WI38 (cell line): Measurements from ENCODE around the gene BAX.
"Not testable (repeated sequence)": the region's sequence is repeated elsewhere in the genome, so short reads cannot be mapped to it uniquely, and the experiment has no call there.

Source experiments
- H3K4me3 ChIP-seq: 2 replicates; pipeline ENCODE4 v1.5.1; 2011; ENCODE audit warnings: low read depth, mild to moderate bottlenecking, control low read depth, low read length
- TF ChIP-seq, protein P1 (sequence below): IDR thresholded peaks from 2 replicates; pipeline ENCODE4 v1.5.1; 2012; ENCODE audit warnings: low read depth, mild to moderate bottlenecking, control low read depth, low read length

BAX gene

DNA sequence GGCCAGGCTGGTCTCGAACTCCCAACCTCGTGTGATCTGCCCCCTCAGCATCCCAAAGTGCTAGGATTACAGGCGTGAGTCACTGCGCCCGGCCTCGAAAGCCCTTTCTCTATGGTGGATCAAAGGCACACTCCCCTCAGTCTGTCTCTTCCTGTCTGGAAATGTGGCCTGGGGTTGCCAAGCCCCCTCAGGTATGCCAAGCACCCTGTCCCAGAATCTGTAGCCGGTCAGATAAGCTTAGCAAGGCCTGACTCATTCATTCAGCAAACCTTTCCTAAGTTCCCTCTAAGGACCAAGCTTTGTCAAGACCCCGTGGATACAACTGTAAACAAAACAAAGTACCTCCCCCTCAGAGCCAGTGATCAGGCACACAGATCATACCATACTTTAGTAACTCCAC is 40.5 kb upstream of the BAX start:
- no peak overlapping the region for H3K4me3 ChIP-seq
- TF ChIP-seq, protein P1, sequence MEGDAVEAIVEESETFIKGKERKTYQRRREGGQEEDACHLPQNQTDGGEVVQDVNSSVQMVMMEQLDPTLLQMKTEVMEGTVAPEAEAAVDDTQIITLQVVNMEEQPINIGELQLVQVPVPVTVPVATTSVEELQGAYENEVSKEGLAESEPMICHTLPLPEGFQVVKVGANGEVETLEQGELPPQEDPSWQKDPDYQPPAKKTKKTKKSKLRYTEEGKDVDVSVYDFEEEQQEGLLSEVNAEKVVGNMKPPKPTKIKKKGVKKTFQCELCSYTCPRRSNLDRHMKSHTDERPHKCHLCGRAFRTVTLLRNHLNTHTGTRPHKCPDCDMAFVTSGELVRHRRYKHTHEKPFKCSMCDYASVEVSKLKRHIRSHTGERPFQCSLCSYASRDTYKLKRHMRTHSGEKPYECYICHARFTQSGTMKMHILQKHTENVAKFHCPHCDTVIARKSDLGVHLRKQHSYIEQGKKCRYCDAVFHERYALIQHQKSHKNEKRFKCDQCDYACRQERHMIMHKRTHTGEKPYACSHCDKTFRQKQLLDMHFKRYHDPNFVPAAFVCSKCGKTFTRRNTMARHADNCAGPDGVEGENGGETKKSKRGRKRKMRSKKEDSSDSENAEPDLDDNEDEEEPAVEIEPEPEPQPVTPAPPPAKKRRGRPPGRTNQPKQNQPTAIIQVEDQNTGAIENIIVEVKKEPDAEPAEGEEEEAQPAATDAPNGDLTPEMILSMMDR, result no peak

DNA sequence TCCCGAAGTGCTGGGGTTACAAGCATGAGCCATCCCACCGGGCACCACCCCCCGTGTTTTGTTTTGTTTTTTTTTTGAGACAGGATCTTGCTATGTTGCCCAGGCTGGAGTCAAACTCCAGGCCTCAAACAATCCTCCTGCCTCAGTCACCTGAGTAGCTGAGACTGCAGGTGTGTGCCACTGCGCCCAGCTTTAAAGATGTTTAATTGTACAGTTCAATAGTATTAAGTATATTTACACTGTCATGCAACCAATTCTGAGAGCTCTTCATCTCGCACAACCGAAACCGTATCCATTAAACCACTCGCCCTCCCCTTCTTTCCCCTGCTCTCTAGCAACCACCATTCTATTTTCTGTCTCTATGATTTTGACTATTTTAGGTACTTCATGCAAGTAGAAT is 38.9 kb upstream of the BAX start:
- TF ChIP-seq, protein P1, result no peak
- no peak overlapping the region for H3K4me3 ChIP-seq

DNA sequence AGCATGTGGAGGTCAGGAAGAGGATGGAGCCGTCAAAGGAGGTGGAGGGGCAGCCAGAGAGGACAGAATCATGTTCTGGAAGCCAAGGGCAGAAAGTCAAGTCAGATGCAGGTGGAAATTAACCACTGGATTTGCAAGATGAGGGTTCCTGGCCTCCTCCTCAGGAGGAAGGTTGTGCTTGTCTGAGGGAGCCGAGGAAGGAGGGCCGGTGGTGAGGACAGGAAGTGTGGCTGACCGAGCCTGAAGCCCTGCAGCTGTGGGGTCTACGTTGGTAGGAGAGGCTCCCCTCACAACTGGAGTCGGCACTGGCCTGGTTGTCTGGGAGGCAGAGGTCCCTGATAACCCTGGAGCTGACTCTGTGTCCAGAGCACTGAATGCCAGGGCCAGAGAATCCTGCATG is 36.6 kb upstream of the BAX start:
- no peak overlapping the region for H3K4me3 ChIP-seq
- TF ChIP-seq, protein P1, result no peak

DNA sequence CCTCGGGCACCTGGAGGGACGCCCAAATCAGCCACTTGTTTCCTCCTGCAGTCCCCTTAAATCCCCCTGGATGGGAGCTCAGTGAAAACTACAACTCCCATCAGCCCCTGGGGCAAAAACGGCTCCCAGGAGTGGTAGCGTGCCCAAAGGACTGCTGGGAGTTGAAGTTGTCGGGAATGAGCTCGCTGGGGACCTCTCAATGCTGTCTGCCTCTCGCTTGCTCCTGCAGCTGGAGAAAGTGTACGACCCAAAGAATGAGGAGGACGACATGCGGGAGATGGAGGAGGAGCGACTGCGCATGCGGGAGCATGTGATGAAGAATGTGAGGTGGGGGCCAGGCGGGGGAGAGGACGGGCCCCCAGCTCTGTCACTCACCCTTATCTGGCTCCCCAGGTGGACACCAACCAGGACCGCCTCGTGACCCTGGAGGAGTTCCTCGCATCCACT is 35.9 kb upstream of the BAX start:
- TF ChIP-seq, protein P1, result no peak
- no peak overlapping the region for H3K4me3 ChIP-seq

DNA sequence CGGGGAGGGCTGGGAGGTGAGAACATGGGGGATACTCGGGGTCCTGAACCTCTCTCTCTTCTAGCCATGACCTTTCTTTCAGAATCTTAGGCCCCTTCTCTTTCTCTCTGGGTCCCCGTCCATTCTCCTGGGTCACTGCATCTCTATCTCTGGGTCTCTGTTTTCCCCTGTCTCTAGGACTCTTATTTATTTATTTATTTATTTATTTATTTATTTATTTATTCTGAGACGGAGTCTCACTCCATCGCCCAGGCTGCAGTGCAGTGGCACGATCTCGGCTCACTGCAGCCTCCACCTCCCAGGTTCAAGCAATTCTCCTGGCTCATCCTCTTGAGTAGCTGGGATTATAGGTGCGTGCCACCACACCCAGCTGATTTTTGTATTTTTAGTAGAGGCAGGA is 35.4 kb upstream of the BAX start:
- not testable (repeated sequence) for H3K4me3 ChIP-seq

DNA sequence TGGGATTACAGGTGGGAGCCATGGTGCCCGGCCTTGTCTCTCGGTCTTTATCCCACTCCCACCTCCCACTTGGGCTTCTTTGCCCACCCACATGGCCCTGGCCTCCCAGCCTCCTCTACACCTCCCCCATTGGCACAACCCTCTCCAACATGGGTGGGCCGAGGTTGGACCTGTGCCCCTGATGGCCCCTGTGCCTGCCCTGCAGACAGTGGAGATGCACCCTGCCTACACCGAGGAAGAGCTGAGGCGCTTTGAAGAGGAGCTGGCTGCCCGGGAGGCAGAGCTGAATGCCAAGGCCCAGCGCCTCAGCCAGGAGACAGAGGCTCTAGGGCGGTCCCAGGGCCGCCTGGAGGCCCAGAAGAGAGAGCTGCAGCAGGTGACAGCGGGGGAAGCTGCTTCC is 33.7 kb upstream of the BAX start:
- TF ChIP-seq, protein P1, result no peak
- H3K4me3 ChIP-seq, result no peak overlapping the region

DNA sequence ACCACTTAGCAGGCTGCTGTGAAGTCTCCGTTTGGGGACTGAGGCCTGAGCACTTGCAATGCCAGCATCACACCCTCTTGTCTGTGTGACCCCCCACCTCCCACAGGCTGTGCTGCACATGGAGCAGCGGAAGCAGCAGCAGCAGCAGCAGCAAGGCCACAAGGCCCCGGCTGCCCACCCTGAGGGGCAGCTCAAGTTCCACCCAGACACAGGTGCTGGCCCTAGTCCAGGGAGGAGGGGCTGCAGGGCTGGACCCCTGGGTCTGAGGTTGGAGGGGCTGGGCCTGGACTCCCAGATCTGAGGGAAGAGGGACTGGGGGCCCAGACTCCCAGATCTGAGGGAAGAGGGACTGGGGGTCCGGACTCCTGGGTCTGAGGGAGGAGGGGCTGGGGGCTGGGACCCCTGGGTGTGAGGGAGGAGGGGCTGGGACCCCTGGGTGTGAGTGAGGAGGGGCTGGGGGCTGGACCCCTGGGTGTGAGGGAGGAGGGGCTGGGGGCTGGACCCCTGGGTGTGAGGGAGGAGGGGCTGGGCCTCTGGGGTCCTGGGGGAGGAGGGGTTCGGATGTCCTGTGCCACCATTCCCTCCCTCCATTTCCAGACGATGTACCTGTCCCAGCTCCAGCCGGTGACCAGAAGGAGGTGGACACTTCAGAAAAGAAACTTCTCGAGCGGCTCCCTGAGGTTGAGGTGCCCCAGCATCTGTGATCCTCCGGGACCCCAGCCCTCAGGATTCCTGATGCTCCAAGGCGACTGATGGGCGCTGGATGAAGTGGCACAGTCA is 32.8 kb upstream of the BAX start:
- TF ChIP-seq, protein P1, result no peak
- H3K4me3 ChIP-seq, result no peak overlapping the region
